AG09319 (cell line): Measurements from ENCODE around the gene DYNLL2.
"Not testable (repeated sequence)": the region's sequence is repeated elsewhere in the genome, so short reads cannot be mapped to it uniquely, and the experiment has no call there.

Experiments used
- DNase-seq: peaks from one replicate; pipeline ENCODE4 v3.0.0-alpha.2; 2010; ENCODE audit warnings: low read depth; ENCODE audit errors: extremely low read depth
- CTCF ChIP-seq: IDR thresholded peaks from 2 replicates; pipeline ENCODE4 v1.5.1; 2011; ENCODE audit warnings: low read depth, mild to moderate bottlenecking, inconsistent platforms, low read length, moderate library complexity

The DYNLL2 gene

GRCh38 chr17:58096892-58097291 lies 13.7 kb downstream of the DYNLL2 start:
- DNase-seq, result no peak
- TF ChIP-seq CTCF, result no peak

- no peak for TF ChIP-seq CTCF
- no peak for DNase-seq
Measured at GRCh38 chr17:58097384-58098088, 14.3 kb downstream of the DYNLL2 start.

- DNase-seq, result no peak
- TF ChIP-seq CTCF, result no peak
Measured at GRCh38 chr17:58100506-58100905, 17.3 kb downstream of the DYNLL2 start.

- not testable (repeated sequence) for DNase-seq
Measured at GRCh38 chr17:58101898-58102297, 18.7 kb downstream of the DYNLL2 start.

- DNase-seq, result no peak
- TF ChIP-seq CTCF, result no peak
Measured at GRCh38 chr17:58105093-58105492, 21.9 kb downstream of the DYNLL2 start.

GRCh38 chr17:58107306-58107705 lies 24.1 kb downstream of the DYNLL2 start:
- DNase-seq, result no peak
- no peak for TF ChIP-seq CTCF

GRCh38 chr17:58109197-58109596 lies 26.0 kb downstream of the DYNLL2 start:
- no peak for DNase-seq
- TF ChIP-seq CTCF, result no peak

- no peak for TF ChIP-seq CTCF
- DNase-seq, result no peak
Measured at GRCh38 chr17:58110012-58110411, 26.8 kb downstream of the DYNLL2 start.
